Activated B cell treated with CpG ODN at 0.5 μM for 24 hours (primary cell): ENCODE measurements around the gene SLC39A12. TPM values are rescaled to one million over a fixed set of nuclear protein-coding genes. Genes with fewer than 3 reads are reported as not detected.

Experiments used
- ATAC-seq: fragments of 200-7000 bp; cut with Tn5 transposase; one replicate; pipeline ENCODE4 v1.10.0; 2021; ENCODE audit warnings: low read depth, mild to moderate bottlenecking, moderate library complexity
- CTCF ChIA-PET: fragments of 350-600 bp; sonication (Branson Sonifier 250); formaldehyde crosslinking; loops from one replicate; lab custom pipeline; 2021; ENCODE audit warnings: antibody characterized with exemption; lab: Charles Lee
- POLR2A ChIA-PET: fragments of 350-600 bp; sonication (Branson Sonifier 250); formaldehyde crosslinking; loops from one replicate; lab custom pipeline; 2021; ENCODE audit warnings: antibody characterized with exemption; lab: Charles Lee
- DNase-seq: peaks from one replicate; pipeline ENCODE4 v3.0.0; 2022
- H3K27ac Mint-ChIP-seq: one replicate; pipeline ENCODE4 v1.8.0; 2020; ENCODE audit warnings: mixed read lengths
- H3K27me3 Mint-ChIP-seq: one replicate; pipeline ENCODE4 v1.8.0; 2021; ENCODE audit warnings: mixed read lengths
- H3K36me3 Mint-ChIP-seq: one replicate; pipeline ENCODE4 v1.8.0; 2021; ENCODE audit warnings: low read depth, mixed read lengths
- H3K4me1 Mint-ChIP-seq: one replicate; pipeline ENCODE4 v1.8.0; 2021; ENCODE audit warnings: mixed read lengths
- H3K4me3 Mint-ChIP-seq: one replicate; pipeline ENCODE4 v1.8.0; 2020; ENCODE audit warnings: mild to moderate bottlenecking, mixed read lengths
- H3K9me3 Mint-ChIP-seq: one replicate; pipeline ENCODE4 v1.8.0; 2020; ENCODE audit warnings: mixed read lengths
- CTCF ChIP-seq: fragments of 200-600 bp; IDR thresholded peaks from one replicate; pipeline ENCODE4 v1.8.0; 2022; ENCODE audit warnings: antibody characterized with exemption, mild to moderate bottlenecking
- intact Hi-C: fragments of 100-400 bp; cut with micrococcal nuclease; formaldehyde crosslinking; loops from one replicate; pipeline ENCODE4 v1.15.1; 2024
- total RNA-seq: library from RNA; stranded (reverse); gene quantifications from 2 replicates; pipeline ENCODE4 v1.2.3, GENCODE V29; 2022

The SLC39A12 gene
- total RNA-seq, 1 donor from 2014 or later: not detected

- no peaks in the 10 kb centered on the region for H3K36me3 Mint-ChIP-seq
- H3K4me3 Mint-ChIP-seq: no peak overlapping the region
- TF ChIP-seq CTCF: no peak
- H3K27me3 Mint-ChIP-seq: peaks cover 6% of the 10 kb centered on the region
- H3K4me1 Mint-ChIP-seq: no peaks in the 10 kb centered on the region
- POLR2A ChIA-PET: no interaction called here
- H3K27ac Mint-ChIP-seq: no peak overlapping the region
- intact Hi-C loops: no loop called here
- DNase-seq (no peak), ATAC-seq (no peak)
- H3K9me3 Mint-ChIP-seq: no peaks in the 10 kb centered on the region
- CTCF ChIA-PET: no interaction called here
Observed at GRCh38 chr10:18008986-18009385, 57.3 kb downstream of the SLC39A12 start.

- no peak overlapping the region for H3K27ac Mint-ChIP-seq
- H3K36me3 Mint-ChIP-seq: no peaks in the 10 kb centered on the region
- TF ChIP-seq CTCF: no peak
- intact Hi-C loops: no loop called here
- CTCF ChIA-PET: no interaction called here
- no peaks in the 10 kb centered on the region for H3K9me3 Mint-ChIP-seq
- H3K27me3 Mint-ChIP-seq: peaks cover 6% of the 10 kb centered on the region
- ATAC-seq (no peak), DNase-seq (no peak)
- POLR2A ChIA-PET: no interaction called here
- H3K4me3 Mint-ChIP-seq: no peak overlapping the region
- H3K4me1 Mint-ChIP-seq: no peaks in the 10 kb centered on the region
Observed at GRCh38 chr10:18010050-18010449, 58.3 kb downstream of the SLC39A12 start.

- DNase-seq (no peak), ATAC-seq (no peak)
- H3K36me3 Mint-ChIP-seq: no peaks in the 10 kb centered on the region
- no peaks in the 10 kb centered on the region for H3K27me3 Mint-ChIP-seq
- intact Hi-C loops: no loop called here
- H3K9me3 Mint-ChIP-seq: peaks cover 25% of the 10 kb centered on the region
- no peak overlapping the region for H3K4me3 Mint-ChIP-seq
- CTCF ChIA-PET: interaction anchor here (0.6 kb wide), 1 partner anchor 589 kb away, joined by 4 read pairs; no protein-coding TSS in a partner anchor
- H3K4me1 Mint-ChIP-seq: no peaks in the 10 kb centered on the region
- H3K27ac Mint-ChIP-seq: no peak overlapping the region
- POLR2A ChIA-PET: no interaction called here
- no peak for TF ChIP-seq CTCF
Observed at GRCh38 chr10:18020523-18020922, 68.8 kb downstream of the SLC39A12 start.

GRCh38 chr10:18021725-18022480 is 70.2 kb downstream of the SLC39A12 start:
- DNase-seq (no peak), ATAC-seq (no peak)
- ChIA-PET CTCF (no interaction called here), POLR2A (no interaction called here)
- no peaks in the 10 kb centered on the region for H3K4me1 Mint-ChIP-seq
- TF ChIP-seq CTCF: no peak
- intact Hi-C loops: no loop called here
- H3K9me3 Mint-ChIP-seq: peaks cover 27% of the 10 kb centered on the region
- no peak overlapping the region for H3K4me3 Mint-ChIP-seq
- H3K36me3 Mint-ChIP-seq: no peaks in the 10 kb centered on the region
- no peaks in the 10 kb centered on the region for H3K27me3 Mint-ChIP-seq
- no peak overlapping the region for H3K27ac Mint-ChIP-seq

- Mint-ChIP-seq H3K27me3 (no peaks in the 10 kb centered on the region), H3K4me1 (no peaks in the 10 kb centered on the region), H3K9me3 (no peaks in the 10 kb centered on the region), H3K36me3 (no peaks in the 10 kb centered on the region), H3K4me3 (no peak overlapping the region), H3K27ac (no peak overlapping the region)
- DNase-seq (no peak), ATAC-seq (no peak)
- CTCF ChIA-PET: no interaction called here
- intact Hi-C loops: no loop called here
- no peak for TF ChIP-seq CTCF
- POLR2A ChIA-PET: no interaction called here
Observed at GRCh38 chr10:18043148-18044006, 91.7 kb downstream of the SLC39A12 start.
